GM12892 (cell line): ENCODE results near the gene MRPL33.
"Not testable (repeated sequence)": the region's sequence is repeated elsewhere in the genome, so short reads cannot be mapped to it uniquely, and the experiment has no call there.

Experiments used
- DNase-seq: peaks from one replicate; pipeline ENCODE4 v3.0.0; 2011; ENCODE audit not compliant: insufficient read length
- FAIRE-seq: peaks from 2 replicates; lab custom pipeline; 2011; peaks lifted over from hg19 to GRCh38; lab: Jason Lieb, UNC
- POLR2A ChIP-seq: IDR thresholded peaks from 2 replicates; pipeline ENCODE4 v1.6.1; 2011; ENCODE audit warnings: low read depth, low read length, control low read depth
- POLR2AphosphoS5 ChIP-seq: IDR thresholded peaks from 2 replicates; pipeline ENCODE4 v1.6.1; 2011; ENCODE audit warnings: low read depth, low read length, control low read depth
- TAF1 ChIP-seq: IDR thresholded peaks from 2 replicates; pipeline ENCODE4 v1.6.1; 2011; ENCODE audit warnings: low read depth, mild to moderate bottlenecking, control low read depth, low read length, borderline replicate concordance

The MRPL33 gene

DNA sequence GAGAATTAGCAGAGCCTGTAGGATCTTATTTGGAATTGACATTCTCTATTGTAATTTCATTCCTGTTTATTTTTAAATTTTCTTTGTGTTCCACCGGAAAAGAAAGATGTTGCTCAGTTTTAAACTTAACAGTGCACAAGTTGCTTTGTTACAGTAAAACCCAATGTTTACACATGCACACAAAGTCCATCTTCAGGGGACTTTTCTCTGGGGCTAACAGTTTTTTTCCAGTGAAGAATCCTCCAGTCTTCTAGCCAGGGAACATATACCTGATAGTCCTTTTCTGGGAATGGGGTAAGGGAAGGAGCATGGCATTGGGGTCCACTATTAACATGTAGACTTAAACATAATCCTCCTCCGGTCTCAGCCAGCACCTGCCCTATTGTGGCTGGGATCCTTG lies 25.2 kb upstream of the MRPL33 start:
- no peak for TF ChIP-seq POLR2AphosphoS5
- TF ChIP-seq POLR2A: no peak
- no peak for TF ChIP-seq TAF1
- FAIRE-seq (no peak), DNase-seq (no peak)

DNA sequence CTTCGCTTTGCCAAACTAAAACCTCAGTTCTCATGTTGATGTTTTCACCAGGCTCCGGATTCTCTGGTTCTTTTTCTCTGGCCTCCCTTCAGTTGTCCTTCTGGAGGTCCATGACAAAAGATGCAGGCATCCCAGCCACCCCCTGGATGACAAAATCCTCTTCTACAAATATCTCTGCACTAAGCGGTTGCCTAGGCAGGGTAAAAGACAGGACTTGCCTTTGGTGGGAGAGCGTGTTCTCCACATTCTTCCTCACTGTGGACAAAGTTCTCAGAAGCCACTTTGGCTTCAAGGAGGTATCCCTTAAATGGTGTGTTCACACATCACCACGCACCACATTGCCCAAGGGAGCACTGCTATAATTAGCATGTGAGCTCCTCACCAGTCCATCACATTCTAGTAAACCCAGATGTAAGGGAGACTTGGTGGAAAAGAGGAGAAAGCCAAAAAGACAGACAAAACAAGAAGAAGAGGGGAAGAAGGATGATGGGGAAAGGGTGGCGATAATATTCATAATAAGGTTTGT lies 23.6 kb upstream of the MRPL33 start:
- no peak for TF ChIP-seq TAF1
- TF ChIP-seq POLR2AphosphoS5: no peak
- TF ChIP-seq POLR2A: no peak
- no peak for DNase-seq
- no peak for FAIRE-seq

DNA sequence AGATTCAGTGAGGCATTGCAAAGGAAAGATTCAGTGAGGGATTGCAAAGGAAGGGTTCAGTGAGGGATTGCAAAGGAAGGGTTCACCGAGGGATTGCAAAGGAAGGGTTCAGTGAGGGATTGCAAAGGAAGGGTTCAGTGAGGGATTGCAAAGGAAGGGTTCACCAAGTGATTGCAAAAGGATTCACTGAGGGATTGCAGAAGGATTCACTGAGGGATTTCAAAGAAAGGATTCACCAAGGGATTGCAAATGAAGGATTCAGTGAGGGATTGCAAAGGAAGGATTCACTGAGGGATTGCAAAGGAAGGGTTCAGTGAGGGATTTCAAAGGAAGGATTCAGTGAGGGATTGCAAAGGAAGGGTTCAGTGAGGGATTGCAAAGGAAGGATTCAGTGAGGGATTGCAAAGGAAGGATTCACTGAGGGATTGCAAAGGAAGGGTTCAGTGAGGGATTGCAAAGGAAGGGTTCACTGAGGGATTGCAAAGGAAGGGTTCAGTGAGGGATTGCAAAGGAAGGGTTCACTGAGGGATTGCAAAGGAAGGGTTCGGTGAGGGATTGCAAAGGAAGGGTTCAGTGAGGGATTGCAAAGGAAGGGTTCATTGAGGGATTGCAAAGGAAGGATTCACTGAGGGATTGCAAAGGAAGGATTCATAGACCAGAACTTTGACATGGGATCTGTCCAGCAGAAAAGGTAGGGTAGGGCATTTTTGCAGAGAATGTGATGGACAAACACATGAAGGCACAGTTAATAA lies 22.5 kb upstream of the MRPL33 start:
- FAIRE-seq: not testable (repeated sequence)

DNA sequence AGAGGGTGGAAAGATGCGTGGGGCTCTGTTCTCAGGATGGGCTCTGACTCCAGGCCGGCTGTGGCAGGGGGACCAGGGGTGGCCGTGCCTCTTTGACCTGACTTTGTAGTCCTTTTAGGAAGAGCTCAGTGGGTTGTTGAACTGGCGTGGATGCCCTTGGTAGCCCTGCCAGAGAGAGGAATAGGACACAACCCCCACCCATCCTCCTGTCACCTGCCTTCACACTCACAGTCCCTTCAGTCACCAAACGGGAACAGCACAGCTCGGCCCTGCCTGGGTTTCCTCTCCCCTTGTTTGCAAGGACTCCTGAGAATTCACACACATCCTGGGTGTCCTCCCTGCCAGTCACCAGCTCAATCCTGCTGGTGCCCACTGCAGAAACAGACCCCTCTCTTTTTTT lies 20.1 kb upstream of the MRPL33 start:
- FAIRE-seq: no peak
- TF ChIP-seq POLR2A (no peak), TAF1 (no peak), POLR2AphosphoS5 (no peak)
- no peak for DNase-seq

More for the DNA sequence above, 22.5 kb upstream of the MRPL33 start:
- DNase-seq: not testable (repeated sequence)

DNA sequence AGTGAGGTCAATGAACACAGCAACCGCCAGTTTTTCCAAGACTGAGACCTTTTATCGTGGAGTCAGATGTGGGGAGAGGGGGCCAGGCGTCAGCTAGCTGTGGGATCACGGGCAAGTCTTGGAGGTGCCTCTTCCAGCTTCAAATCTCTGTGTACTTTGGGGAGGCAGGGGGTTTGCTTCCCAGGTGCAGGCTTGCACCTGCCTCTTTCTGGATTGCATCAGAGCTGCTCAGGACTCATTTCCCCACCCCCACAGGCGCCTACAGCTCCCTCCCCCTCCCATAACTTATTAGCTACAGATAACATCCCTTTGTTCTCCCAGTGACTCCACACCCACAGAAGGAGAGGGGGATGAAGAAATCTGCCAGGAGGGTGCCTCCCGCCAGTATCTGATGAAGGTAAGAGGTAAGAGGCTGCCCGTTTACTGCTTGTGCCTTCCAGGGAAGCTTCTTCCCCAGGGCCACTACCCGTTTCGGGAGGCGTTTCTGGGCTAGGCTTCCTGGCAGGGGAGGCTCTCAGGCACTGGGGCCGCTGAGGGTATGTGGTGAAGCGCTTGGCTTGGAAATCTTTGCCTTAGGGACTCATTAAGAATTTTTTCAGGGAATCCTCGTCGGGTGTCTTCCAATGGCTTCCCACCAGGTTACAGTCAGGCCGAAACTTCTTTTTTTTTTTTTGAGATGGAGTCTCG lies 18.8 kb upstream of the MRPL33 start:
- TF ChIP-seq POLR2AphosphoS5: no peak
- FAIRE-seq (no peak), DNase-seq (no peak)

DNA sequence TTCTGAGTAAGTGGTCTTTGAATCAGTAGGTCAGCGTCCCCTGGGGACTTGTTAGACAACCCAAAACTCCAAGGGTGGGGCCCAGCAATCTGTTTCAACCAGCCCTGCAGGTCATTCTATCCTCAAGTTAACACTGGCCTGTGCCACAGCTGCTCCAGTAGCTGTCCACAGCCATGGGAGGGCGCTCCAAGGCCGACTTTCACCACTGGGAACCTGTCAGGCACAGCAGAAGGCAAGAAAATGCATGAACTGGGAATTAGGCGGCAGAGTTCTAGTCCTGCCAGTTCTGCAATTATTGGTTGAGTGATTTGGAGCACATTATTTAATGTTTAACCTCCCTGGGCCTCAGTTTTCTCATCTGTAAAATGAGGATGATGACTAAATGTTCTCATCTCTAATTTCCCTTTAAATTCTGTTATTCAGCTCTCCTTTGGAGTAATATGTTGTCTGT lies 17.4 kb upstream of the MRPL33 start:
- DNase-seq: peak; percentile 34
- TF ChIP-seq POLR2A (no peak), POLR2AphosphoS5 (no peak), TAF1 (no peak)
- FAIRE-seq: no peak

DNA sequence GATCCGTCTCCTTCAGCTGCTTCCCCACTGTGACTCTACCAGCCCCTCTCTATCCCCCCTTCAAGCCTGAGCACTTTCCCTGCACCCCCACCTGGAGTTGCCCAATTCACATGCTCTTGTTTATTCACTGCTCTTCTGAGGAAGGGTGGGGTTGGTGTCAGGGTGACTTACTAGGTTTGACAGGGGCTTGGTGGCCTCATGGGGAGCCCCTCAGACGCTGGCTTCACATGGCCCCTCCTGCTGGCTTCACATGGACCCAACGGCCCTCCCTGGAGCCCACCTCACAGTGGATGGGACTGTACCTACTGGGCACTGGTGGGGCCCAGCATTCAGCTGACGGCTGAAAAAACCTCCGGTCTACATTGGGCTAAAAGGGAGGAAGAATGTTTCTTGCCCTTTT lies 16.7 kb upstream of the MRPL33 start:
- DNase-seq: no peak
- FAIRE-seq: no peak

DNA sequence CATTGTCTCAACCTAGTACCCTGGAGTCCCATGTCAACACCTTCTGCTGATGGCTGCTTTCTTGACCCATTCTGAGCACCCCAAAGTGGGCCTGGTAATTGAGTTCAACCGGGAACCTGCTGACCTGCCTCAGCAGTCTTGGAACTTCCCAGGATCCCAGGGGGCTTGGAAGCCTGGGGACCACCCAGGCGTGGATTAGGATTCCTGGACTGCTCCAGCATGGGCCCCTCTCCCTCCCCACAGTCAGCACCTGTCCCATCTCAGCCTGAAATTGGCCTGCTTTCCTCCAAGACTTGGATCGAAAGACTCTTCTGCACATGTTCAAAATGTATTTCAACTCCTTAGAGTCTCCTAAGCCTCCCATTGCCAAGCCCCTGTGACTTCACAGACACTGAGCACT lies 15.4 kb upstream of the MRPL33 start:
- DNase-seq: no peak
- no peak for FAIRE-seq
- TF ChIP-seq POLR2A: no peak
- no peak for TF ChIP-seq POLR2AphosphoS5
- TF ChIP-seq TAF1: no peak

More for the DNA sequence above, 16.7 kb upstream of the MRPL33 start:
- TF ChIP-seq POLR2A (no peak), POLR2AphosphoS5 (no peak), TAF1 (no peak)

DNA sequence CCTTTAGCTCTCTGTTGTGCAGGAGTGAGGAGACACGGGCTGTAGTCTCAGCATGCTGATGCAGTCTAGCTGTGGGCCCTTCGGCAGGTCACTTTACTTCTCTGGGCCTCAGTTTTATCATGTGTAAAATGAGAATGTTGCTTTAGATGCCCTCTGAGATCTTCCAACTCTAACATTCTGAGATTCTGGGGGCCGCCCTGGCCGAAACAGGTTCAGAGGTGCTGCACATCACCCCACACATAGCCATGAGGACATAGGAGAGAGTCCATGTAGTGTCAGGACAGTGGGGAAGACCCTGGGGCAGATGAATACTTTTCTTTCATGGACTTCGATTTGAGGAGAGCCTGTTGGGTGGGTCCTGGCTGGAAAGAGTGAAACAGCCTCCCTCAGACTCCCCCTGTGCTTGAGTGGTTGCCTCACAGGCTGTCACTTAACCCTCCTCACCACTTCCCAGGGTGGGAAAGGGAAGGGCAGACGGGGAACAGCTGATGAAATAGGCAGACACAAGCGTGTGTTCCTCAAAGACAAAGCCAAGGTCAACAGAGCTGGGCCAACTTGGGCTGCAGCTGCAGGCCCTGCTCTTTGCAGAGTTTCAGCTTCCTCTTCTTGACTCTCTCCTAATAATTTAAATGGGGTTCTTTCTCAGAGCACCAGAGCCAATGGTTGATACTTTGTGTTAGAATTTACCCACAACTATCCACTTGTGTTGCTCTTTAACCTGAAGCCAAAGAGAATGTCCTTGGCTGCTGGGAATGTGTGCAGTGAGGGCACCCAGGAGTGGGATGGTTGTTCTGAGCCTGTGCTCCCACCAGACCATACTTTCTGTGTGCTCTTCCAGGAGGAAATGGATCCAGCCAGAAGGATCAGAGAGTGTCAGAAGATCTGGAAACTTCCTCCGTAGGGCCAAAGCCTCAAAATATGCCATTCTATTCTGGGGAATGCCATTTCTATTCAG lies 14.7 kb upstream of the MRPL33 start:
- FAIRE-seq: no peak
- DNase-seq: no peak
- no peak for TF ChIP-seq POLR2A
- TF ChIP-seq POLR2AphosphoS5: no peak
- no peak for TF ChIP-seq TAF1

DNA sequence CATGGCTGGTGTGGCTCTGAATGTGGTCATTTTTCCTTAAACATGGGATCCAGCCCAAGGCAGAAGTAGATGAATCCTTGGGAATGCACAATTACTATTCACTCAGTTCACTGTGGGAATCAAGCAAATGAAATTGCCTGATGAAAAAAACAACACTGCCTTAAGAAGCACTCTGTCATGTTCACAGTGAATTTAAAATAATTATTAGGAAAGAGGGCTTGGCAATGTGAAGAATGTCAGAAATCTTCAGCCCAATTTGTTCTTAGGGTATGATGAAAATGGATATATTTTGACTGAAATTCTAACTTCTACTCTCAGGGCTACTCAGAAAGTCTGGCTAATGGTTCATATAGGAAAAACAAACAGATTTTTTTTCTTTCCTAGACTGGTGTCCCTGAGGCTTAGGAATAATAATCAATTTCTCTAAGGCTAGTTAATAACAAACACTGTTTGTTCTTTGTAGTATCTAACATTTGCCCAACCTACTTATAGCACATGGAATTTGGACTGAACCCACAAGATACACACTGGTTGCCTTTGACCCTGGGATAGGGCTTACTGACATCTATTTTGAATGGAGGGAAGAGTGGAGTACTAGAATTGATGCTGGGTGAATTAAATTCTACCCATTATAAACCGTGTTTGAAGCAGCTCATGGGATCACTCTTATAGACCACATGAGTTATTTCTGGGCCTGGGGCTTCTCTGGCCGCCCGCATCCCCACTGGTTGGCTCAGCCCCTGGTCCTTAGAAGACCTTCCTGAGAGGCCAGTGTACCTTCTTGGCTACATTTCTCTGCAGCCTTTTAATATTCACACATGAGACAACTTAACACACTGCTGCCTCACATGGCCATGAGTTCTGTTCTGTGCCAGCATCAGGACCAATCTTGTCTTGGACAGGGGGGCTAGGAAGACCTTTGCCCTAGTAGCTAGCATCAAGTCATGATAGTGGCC lies 8.3 kb upstream of the MRPL33 start:
- no peak for DNase-seq
- FAIRE-seq: no peak
- TF ChIP-seq POLR2A (no peak), TAF1 (no peak), POLR2AphosphoS5 (no peak)

DNA sequence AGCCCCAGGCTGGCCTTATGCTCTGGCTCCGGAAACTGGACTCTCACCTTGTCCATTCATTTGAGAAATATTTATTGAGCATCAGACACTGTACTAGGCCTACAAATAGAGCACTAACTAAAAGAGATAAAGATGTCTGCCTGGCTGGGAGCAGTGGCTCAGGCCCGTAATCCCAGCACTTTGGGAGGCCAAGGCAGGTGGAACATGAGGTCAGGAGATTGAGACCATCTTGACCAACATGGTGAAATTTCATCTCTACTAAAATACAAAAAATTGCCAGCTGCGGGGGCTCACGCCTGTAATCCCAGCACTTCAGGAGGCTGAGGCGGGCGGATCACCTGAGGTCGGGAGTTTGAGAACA lies 7.6 kb upstream of the MRPL33 start:
- DNase-seq: no peak
- TF ChIP-seq POLR2AphosphoS5: no peak
- no peak for TF ChIP-seq POLR2A
- TF ChIP-seq TAF1: no peak
- FAIRE-seq: no peak

DNA sequence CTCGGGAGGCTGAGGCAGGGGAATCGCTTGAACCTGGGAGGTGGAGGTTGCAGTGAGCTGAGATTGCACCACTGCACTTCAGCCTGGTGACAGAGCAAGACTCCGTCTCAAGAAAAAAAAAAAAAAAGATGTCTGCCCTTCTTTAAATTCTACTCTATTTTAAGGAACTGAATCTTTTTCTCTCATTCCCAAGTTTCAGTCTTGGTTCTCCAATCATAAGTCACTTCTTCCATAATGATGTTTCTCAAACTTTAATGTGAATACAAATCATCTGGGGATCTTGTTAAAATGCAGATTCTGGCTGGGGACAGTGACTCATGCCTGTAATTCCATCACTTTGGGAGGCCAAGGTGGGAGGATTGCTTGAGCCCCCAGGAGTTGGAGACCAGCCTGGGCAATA lies 7.0 kb upstream of the MRPL33 start:
- not testable (repeated sequence) for FAIRE-seq, DNase-seq
